ENCODE results near the gene NRG2. TPM values are rescaled to one million over a fixed set of nuclear protein-coding genes. Genes with fewer than 3 reads are reported as not detected.
A peak's percentile ranks its signal among the peaks of the same experiment; 100 is the strongest.

NRG2 gene
- total RNA-seq, 1 donor from 2014 or later: 1.7 TPM

DNA sequence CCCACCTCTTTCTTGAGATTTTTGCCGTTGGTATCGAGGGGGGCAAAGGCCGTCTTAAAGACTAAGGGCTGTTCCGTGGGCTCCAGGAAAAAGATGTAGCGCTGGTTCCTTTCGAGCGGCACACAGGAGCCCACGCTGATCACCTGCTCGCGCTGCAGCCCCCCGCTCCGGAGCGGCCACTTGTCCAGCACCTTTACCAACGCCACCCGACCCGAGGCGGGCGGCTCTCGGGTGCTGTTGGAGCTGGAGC, 781 bp downstream of the NRG2 start:
- DNase-seq (ENCODE audit: low spot score): no peak
- intact Hi-C loops (cut with DNase I): no loop called here
- ATAC-seq: no peak

DNA sequence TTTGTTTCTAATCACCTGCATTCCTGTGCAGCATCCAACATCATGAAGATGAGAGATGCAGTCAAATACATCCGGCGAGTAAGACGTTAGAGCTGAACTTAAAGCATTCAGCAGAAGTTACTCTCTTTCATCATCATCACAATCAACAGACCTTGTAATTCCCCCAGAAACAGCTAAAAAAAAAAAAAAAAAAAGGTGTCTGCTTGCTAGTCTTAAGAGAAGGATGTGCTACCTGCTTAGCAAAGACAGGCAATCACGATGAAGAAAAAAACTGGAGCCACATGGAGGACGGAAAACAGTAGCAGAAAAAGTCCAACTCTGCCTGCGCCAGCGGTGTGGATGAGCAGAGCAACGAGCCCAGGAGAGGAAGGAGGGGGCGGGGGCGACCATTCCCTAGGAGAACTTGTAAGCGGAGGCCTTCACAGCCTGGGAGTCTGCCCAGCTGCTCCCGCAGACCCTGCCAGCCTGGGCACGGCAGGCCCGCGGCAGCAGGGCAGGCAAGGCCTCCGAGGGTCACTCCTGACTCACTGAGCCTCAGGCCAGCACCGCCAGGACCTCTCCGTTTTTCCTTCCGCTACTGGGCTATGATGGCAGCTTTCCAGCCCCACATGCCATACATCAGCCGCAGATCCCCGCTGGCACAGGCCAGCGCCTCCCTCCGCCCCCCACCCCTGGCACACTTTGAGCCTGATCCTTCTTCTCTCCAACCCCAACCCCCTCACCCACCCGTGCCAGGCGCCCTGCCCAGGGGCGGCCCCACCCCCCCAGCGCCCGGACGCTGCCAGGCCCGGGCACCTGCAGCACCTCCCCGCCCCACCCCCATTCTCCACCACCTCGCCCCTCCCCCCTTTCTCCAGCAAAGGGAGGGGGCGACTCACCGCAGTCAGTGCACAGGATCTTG, 1.4 kb downstream of the NRG2 start:
- ATAC-seq (peak; percentile 65), DNase-seq (ENCODE audit: low spot score) (peak; percentile 71)
- intact Hi-C loops (cut with DNase I): no loop called here

DNA sequence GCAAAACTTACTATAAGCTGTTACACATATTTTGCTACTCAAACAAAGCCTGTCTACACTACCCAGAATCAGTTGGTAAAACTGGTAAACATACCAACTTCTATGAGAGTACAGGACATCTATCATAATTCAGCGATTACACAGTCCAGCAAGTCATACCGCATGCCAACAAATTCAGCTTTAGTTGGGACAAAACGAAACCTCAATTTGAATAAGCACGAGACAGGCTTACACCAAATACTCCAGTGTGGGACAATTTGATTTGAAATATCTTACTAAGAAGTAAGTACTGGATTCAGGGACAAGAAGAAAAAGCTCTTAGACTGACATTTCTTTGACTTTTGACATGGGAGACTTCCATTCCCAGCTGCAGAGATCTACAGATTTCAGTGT, 2.0 kb downstream of the NRG2 start:
- intact Hi-C loops (cut with DNase I): no loop called here

GRCh38 chr5:140040358-140040757, 2.7 kb downstream of the NRG2 start:
- no peak for ATAC-seq
- intact Hi-C loops (cut with DNase I): no loop called here
- no peak for DNase-seq (ENCODE audit: low spot score)

More for the DNA sequence above, 2.0 kb downstream of the NRG2 start:
- DNase-seq (ENCODE audit: low spot score) (no peak), ATAC-seq (no peak)

GRCh38 chr5:140039561-140039960, 3.5 kb downstream of the NRG2 start:
- ATAC-seq (no peak), DNase-seq (ENCODE audit: low spot score) (no peak)
- intact Hi-C loops (cut with DNase I): no loop called here

DNA sequence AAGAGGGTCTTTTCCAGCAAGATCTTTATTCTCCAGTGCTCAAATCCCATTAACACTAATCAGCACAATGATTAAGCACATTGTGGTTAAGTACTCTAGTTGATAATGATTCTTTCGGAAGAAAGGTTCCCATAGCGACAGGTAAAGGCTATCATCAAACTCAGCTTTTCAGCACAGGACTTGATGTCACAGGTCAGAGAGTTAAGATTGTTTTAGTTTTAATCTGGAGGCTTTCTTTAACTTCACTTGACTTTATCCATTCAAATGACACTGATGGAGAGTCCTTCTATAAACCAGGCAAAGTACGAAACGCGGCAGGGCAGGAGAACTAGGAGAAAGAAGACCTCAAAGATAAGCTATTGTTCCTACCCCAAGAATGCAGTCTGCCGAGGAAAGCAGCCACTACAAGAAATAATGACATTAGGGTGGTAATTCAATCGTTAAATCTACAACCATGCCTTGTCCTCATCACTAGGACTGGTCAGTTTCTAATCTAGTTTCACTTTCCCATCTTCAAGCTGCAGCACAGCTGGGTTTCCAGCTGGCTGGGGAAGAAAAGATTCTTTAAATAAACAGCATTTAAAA, 4.6 kb downstream of the NRG2 start:
- no peak for DNase-seq (ENCODE audit: low spot score)
- intact Hi-C loops (cut with DNase I): no loop called here
- ATAC-seq: no peak

GRCh38 chr5:140037012-140037411, 6.1 kb downstream of the NRG2 start:
- ATAC-seq (no peak), DNase-seq (ENCODE audit: low spot score) (no peak)
- intact Hi-C loops (cut with DNase I): no loop called here

DNA sequence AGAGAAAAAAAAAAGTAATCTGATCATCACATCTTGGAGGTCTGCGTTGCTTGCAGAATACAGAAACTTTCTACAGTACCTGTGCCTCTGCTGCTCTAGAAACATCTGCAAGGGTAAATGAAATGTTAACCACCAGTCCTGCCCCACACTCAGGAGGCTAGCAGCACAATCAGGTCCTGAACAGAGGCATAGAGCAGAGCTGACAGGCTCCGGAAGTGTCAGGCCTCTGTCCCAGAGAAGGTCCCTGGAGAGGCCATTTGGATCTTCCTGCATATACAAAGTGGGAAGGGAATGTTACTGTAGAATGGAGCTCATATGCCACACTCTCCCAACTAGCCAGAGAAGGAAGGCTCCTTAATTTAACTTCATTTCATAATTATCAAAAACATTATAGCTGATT, 7.2 kb downstream of the NRG2 start:
- intact Hi-C loops (cut with DNase I): no loop called here
- no peak for DNase-seq (ENCODE audit: low spot score)
- no peak for ATAC-seq

- intact Hi-C loops (cut with DNase I): no loop called here
- DNase-seq (ENCODE audit: low spot score): no peak
- no peak for ATAC-seq
These were observed 9.9 kb downstream of the NRG2 start for GRCh38 chr5:140033037-140033760.

- intact Hi-C loops (cut with DNase I): no loop called here
- ATAC-seq (no peak), DNase-seq (ENCODE audit: low spot score) (no peak)
These were observed 10.8 kb downstream of the NRG2 start for GRCh38 chr5:140032296-140032695.

DNA sequence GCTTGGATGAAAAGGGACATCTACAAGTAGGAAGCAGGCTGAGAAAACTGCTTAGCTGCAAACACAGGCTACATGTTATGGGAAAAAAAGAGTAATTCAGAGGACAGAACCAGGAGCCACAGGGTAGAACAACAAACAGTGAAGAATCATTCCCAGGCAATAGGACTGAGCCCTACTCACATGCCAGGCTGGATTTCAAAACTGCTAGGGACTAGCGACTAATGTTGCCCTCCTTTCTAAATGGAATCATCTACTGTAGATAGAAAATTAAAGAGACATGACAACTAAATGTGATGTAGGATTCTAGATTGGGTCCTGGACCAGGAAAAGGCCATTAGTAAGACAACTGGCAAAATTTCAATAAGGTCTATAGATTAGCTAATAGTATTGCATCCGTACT, 15.3 kb downstream of the NRG2 start:
- DNase-seq (ENCODE audit: low spot score): no peak
- ATAC-seq: no peak
- intact Hi-C loops (cut with DNase I): no loop called here

DNA sequence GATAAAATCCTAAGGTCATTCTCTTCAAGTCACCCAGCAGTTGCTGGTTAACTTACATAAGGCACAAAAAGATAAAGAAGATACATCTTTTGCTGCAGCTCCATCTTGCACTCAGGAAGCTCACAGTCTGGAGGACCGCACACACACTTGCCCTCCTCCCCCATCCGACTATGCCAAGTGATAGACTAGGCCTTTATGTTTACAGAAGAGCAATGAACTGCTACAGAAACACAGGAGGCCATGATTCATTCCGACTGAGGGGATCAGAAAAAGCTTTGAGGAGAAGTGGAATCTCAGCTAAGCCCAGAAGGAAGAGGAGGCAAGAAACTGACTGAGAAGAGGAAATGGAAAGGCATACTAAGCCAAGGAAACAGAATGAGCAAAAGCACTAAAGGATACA, 17.4 kb downstream of the NRG2 start:
- no peak for ATAC-seq
- intact Hi-C loops (cut with DNase I): no loop called here
- no peak for DNase-seq (ENCODE audit: low spot score)

- intact Hi-C loops (cut with DNase I): no loop called here
These were observed 18.2 kb downstream of the NRG2 start for GRCh38 chr5:140024928-140025327.

GRCh38 chr5:140023611-140024191, 19.4 kb downstream of the NRG2 start:
- ATAC-seq: no peak
- intact Hi-C loops (cut with DNase I): no loop called here
- no peak for DNase-seq (ENCODE audit: low spot score)

More at GRCh38 chr5:140024928-140025327, 18.2 kb downstream of the NRG2 start:
- DNase-seq (ENCODE audit: low spot score) (no peak), ATAC-seq (no peak)

DNA sequence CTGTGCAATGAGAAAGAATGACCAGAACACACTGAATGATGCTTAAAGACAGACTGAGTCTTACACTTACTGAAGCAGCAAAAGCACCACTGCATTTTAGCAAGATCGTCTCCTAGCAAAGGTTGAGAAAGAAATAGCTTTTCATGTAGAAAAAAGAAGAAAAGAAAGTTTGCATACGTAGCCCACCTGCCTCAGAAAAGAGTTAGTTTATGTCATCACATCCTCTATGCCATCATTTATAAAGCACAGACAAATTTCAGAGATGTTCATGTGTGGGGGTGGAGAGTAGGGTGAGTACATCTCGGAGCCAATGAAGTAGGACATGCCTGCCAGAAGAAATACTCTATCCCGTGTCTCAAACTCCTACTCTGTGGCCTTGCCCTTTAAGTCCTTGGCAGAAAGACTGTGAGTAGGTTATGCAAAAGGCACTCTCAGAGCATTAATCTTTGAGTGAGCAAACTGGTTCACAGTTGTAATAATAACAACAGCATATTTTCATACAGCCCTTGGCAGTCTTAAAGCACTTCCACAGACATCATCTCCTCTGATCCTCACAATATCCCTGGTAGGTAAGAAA, 22.4 kb downstream of the NRG2 start:
- ATAC-seq (peak; percentile 82), DNase-seq (ENCODE audit: low spot score) (no peak)
- intact Hi-C loops (cut with DNase I): no loop called here

GRCh38 chr5:140018920-140019644, 24.0 kb downstream of the NRG2 start:
- intact Hi-C loops (cut with DNase I): no loop called here
- no peak for DNase-seq (ENCODE audit: low spot score)
- no peak for ATAC-seq

GRCh38 chr5:140018517-140018916, 24.6 kb downstream of the NRG2 start:
- intact Hi-C loops (cut with DNase I): no loop called here
- DNase-seq (ENCODE audit: low spot score) (no peak), ATAC-seq (no peak)

DNA sequence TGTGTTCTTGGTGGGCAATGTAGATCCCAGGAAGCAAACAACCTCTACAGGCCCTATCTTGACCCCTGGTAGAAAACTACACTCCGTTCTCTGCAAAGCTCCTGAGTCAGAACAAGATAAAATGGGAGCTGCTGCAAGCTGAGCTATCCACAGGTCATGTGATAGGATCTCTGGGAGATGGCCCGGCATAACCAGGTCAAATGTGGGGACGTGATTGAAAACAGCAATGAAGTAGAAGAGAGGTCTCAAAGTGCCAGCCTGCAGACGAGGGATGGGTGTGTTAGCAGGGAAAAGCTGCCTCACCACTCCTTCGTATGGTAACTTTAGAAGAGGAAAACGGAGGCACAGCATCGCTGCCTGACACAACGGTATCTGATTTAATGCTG, 25.0 kb downstream of the NRG2 start:
- intact Hi-C loops (cut with DNase I): no loop called here
- DNase-seq (ENCODE audit: low spot score) (no peak), ATAC-seq (no peak)
